Body of pancreas (tissue), 4 donors: ENCODE measurements around the gene EEFSEC. TPM values are rescaled to one million over a fixed set of nuclear protein-coding genes. Genes with fewer than 3 reads are reported as not detected.

Source experiments
- ATAC-seq: fragments of 150-250 bp; one replicate; pipeline ENCODE4 v1.9.1; 2016
- DNase-seq, 4 donors: peaks; one replicate each; pipeline ENCODE4 v3.0.0-alpha.2; 2019
- H3K27ac ChIP-seq, 4 donors: fragments of 200-600 bp; sonication (generic); 1 replicate in 3 of 4; 2 replicates in 1 of 4; pipeline versions ENCODE4 v1.5.1 to v1.6.1; 2016 to 2019; ENCODE audit warnings: mild to moderate bottlenecking in 1 of 4, mixed read lengths in 1 of 4, moderate library complexity in 1 of 4
- H3K27me3 ChIP-seq, 2 donors: fragments of 200-600 bp; sonication (generic); one replicate each; pipeline ENCODE4 v1.6.0; 2016; ENCODE audit warnings: mild to moderate bottlenecking in 1 of 2
- H3K36me3 ChIP-seq, 2 donors: fragments of 200-600 bp; sonication (generic); replicated peaks in 1 of 2; 2 replicates each; pipeline ENCODE4 v1.5.1; 2016; ENCODE audit warnings: low read depth in 2 of 2; ENCODE audit not compliant: insufficient read depth in 1 of 2
- H3K4me1 ChIP-seq: fragments of 200-600 bp; sonication (generic); one replicate; pipeline ENCODE4 v1.6.0; 2016
- H3K4me3 ChIP-seq, 2 donors: fragments of 200-600 bp; sonication (generic); 1 replicate in 1 of 2; 2 replicates in 1 of 2; pipeline ENCODE4 v1.5.1; 2016 to 2019
- H3K9me3 ChIP-seq, 3 donors: fragments of 200-600 bp; sonication (generic); 1 replicate in 2 of 3; 2 replicates in 1 of 3; pipeline ENCODE4 v1.5.1; 2016
- POLR2A ChIP-seq, 3 donors: fragments of 450-650 bp; IDR thresholded peaks; one replicate each; pipeline ENCODE4 v1.6.1; 2016; ENCODE audit warnings: antibody characterized with exemption in 3 of 3, mild to moderate bottlenecking in 2 of 3
- WGBS, 2 donors: methylation state at CpG; one replicate each; pipeline ENCODE4 v1.1.5; 2017; 5-methylcytosine and 5-hydroxymethylcytosine counted together
- intact Hi-C: fragments of 100-400 bp; cut with DNase I; formaldehyde crosslinking; loops from one replicate; pipeline ENCODE4 v1.15.1; 2023
- total RNA-seq, 2 donors: library from RNA; depleted of rRNA; stranded (reverse); fragments of >200 nt; gene quantifications; one replicate each; pipeline ENCODE4 v1.1.0, GENCODE V29; 2016
- TF ChIP-seq, protein P1 (sequence below), 7 experiments: fragments of 450-650 bp in 4 of 7; fragments of 200-600 bp in 3 of 7; sonication (generic) in 3 of 7; IDR thresholded peaks; one replicate each; pipeline ENCODE4 v1.5.1; 2016 to 2019; ENCODE audit warnings: antibody characterized with exemption in 7 of 7

Gene EEFSEC
- total RNA-seq, 2 donors from 2014 or later, result 8.6 to 33.0 TPM

DNA sequence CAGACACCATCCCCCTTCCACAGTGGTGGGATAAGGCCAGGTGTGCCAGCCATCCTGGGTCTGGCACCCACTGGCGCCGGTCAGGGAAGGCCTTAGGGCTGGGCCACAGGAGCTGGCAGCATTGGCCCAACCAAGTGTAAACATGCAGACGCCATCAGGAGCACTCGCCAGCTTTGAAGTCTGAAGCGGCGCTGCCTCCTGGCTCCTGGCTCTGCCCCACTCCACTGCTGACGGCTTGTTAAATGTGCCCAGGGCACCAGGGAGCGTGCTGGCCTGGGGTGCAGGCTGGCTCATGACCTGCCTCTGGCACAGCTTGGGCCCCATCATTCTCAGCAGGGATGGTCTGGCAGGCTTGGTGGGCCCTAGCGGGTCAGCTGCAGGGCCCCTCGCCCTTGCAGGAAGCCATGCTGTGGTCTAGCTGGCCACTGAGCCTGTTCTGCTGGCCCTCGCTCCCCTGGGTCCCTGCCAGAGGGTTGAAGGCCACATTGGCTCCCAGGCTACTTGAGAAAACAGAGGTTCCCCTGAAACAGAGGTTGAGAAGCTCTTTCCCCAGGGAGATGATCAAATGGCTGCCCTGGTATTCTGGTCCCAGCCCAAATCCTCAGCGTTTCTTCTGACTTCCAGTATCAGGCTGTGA lies 196.8 kb downstream of the EEFSEC start:
- Histone ChIP-seq H3K9me3 (no peaks in the 10 kb centered on the region), H3K36me3 (no peaks in the 10 kb centered on the region), H3K4me1 (peaks cover 60% of the 10 kb centered on the region), H3K27me3 (no peaks in the 10 kb centered on the region), H3K27ac (peak overlapping the region; percentile 72 to 95 (median 90)), H3K4me3 (no peak overlapping the region)
- intact Hi-C loops, result no loop called here
- peak; percentile 37 to 69 (median 59) for TF ChIP-seq POLR2A (IDR thresholded peaks at IDR 0.05)
- TF ChIP-seq, protein P1, sequence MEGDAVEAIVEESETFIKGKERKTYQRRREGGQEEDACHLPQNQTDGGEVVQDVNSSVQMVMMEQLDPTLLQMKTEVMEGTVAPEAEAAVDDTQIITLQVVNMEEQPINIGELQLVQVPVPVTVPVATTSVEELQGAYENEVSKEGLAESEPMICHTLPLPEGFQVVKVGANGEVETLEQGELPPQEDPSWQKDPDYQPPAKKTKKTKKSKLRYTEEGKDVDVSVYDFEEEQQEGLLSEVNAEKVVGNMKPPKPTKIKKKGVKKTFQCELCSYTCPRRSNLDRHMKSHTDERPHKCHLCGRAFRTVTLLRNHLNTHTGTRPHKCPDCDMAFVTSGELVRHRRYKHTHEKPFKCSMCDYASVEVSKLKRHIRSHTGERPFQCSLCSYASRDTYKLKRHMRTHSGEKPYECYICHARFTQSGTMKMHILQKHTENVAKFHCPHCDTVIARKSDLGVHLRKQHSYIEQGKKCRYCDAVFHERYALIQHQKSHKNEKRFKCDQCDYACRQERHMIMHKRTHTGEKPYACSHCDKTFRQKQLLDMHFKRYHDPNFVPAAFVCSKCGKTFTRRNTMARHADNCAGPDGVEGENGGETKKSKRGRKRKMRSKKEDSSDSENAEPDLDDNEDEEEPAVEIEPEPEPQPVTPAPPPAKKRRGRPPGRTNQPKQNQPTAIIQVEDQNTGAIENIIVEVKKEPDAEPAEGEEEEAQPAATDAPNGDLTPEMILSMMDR (IDR thresholded peaks at IDR 0.05), result peak in 2 of 7 experiments; percentile 1 to 23
- peak; percentile 92 to 97 (median 96) for DNase-seq
- ATAC-seq, result peak; percentile 90
- WGBS, 2 donors, result 43 to 50% methylated on average over 2 to 12 of the region's 12 CpGs

DNA sequence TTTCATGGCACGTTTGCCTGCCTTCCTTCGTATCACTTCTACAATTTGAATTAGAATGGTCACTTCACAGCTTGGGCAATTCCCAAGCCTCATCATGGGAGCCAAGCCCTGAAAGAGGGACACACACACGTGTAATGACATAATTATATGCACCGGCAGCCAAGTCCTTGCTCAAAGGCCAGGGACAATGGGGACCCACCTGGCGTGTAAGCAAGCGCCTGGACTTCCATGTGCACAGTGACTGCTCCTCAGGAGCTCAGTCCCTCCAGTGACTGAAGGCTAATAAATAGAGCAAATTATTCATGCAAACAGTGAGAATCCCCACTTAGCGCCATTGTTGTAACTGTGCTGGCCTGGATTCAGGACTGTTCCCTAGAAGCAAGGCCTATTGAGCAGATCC lies 198.3 kb downstream of the EEFSEC start:
- Histone ChIP-seq H3K36me3 (no peaks in the 10 kb centered on the region), H3K27me3 (no peaks in the 10 kb centered on the region), H3K9me3 (no peaks in the 10 kb centered on the region), H3K27ac (peak overlapping the region; percentile 72 to 95 (median 90)), H3K4me1 (peaks cover 66% of the 10 kb centered on the region), H3K4me3 (no peak overlapping the region)
- intact Hi-C loops, result no loop called here
- ATAC-seq (peak; percentile 47), DNase-seq (peak; percentile 71 to 86 (median 84))
- TF ChIP-seq, protein P1 (IDR thresholded peaks at IDR 0.05), result no peak
- TF ChIP-seq POLR2A (IDR thresholded peaks at IDR 0.05), result no peak
- 47 to 67% methylated on average over 3 to 7 of the region's 7 CpGs for WGBS, 2 donors

DNA sequence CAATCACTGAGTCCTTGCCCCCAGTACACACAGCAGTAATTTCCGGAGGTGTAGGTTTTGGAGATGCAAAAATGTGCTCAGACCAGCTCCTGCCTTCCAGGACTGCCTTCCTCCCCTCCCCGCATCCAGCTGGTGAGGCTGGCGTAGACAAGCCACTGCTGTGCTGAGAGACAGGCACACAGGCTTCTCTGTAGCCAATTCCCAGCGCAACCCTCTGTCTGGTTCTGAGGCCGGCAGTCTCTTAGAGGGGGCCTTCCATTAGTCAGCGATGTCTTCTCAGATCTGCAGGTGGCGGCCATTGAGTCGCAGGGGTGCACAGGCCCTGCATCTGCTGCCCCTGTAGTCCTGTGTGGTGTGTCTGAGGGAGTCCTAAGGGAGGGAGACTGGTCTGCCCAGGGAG lies 199.0 kb downstream of the EEFSEC start:
- 96% methylated on average over 8 of the region's 8 CpGs; no CpG with 5 or more reads in 1 of the 2 donors for WGBS, 2 donors
- Histone ChIP-seq H3K4me3 (no peak overlapping the region), H3K36me3 (no peaks in the 10 kb centered on the region), H3K27ac (peak overlapping the region in 3 of 4 donors; percentile 72 to 90 (median 90)), H3K27me3 (no peaks in the 10 kb centered on the region), H3K4me1 (peaks cover 66% of the 10 kb centered on the region), H3K9me3 (no peaks in the 10 kb centered on the region)
- TF ChIP-seq, protein P1 (IDR thresholded peaks at IDR 0.05), result no peak
- no peak for TF ChIP-seq POLR2A (IDR thresholded peaks at IDR 0.05)
- no peak for ATAC-seq
- intact Hi-C loops, result no loop called here
- DNase-seq, result no peak

DNA sequence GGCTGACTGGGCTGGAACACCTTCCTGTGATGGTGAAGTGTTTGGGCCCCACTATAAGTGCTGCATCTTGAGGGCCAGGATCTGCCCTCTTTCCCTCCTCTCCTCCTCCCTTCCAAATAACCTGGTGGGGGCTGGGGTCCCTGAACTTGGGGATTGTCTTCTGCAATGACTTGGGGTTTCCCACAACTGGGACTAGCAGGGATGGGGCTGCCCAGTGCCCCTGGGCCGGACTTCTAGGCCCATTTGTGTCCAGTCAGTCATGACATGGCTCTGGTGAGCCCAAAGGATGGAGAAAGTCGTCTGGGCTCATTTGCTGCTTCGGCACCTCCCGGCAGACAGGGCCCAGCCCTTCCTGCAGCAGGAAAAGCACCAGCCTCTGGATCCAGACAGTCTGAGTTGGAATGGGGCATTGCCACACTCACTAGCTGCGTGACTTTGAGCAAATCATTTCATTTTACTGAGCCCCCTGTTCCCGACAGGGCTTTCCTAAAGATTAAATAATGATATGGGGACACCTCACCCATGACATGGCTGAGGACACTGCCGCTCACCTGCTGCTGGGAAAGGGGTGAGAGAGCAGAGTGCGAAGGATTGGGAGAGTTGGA lies 200.2 kb downstream of the EEFSEC start:
- Histone ChIP-seq H3K4me3 (no peak overlapping the region), H3K27me3 (no peaks in the 10 kb centered on the region), H3K9me3 (no peaks in the 10 kb centered on the region), H3K36me3 (no peaks in the 10 kb centered on the region), H3K27ac (no peak overlapping the region), H3K4me1 (peaks cover 59% of the 10 kb centered on the region)
- TF ChIP-seq, protein P1 (IDR thresholded peaks at IDR 0.05), result no peak
- DNase-seq (no peak), ATAC-seq (no peak)
- intact Hi-C loops, result no loop called here
- WGBS, 2 donors, result 87 to 94% methylated on average over 6 to 8 of the region's 8 CpGs
